Neural cell (in vitro differentiated cells): ENCODE measurements around the gene DEAF1.

Experiments used
- EP300 ChIP-seq: fragments of 450-650 bp; conservative IDR thresholded peaks from 2 replicates; pipeline ENCODE4 v1.6.1; 2014; ENCODE audit warnings: antibody characterized with exemption, mild to moderate bottlenecking, moderate library complexity; ENCODE audit not compliant: poor library complexity, severe bottlenecking
- EZH2 ChIP-seq: fragments of 200-600, 300-800 bp; shearing (Covaris generic), sonication (generic); IDR thresholded peaks from 2 replicates; pipeline ENCODE4 v1.6.1; 2014; ENCODE audit warnings: antibody characterized with exemption, low read length, borderline replicate concordance, mild to moderate bottlenecking; ENCODE audit not compliant: insufficient read depth, poor library complexity, severe bottlenecking
- POLR2AphosphoS5 ChIP-seq: IDR thresholded peaks from 2 replicates; pipeline ENCODE4 v1.6.1; 2012
- TAF1 ChIP-seq: IDR thresholded peaks from 2 replicates; pipeline ENCODE4 v1.6.1; 2012; ENCODE audit warnings: low read depth
- TF ChIP-seq, protein P1 (sequence below): fragments of 450-650 bp; IDR thresholded peaks from 2 replicates; pipeline ENCODE4 v1.5.1; 2014; ENCODE audit warnings: antibody characterized with exemption, mild to moderate bottlenecking, moderate library complexity; ENCODE audit not compliant: poor library complexity, severe bottlenecking

DNA sequence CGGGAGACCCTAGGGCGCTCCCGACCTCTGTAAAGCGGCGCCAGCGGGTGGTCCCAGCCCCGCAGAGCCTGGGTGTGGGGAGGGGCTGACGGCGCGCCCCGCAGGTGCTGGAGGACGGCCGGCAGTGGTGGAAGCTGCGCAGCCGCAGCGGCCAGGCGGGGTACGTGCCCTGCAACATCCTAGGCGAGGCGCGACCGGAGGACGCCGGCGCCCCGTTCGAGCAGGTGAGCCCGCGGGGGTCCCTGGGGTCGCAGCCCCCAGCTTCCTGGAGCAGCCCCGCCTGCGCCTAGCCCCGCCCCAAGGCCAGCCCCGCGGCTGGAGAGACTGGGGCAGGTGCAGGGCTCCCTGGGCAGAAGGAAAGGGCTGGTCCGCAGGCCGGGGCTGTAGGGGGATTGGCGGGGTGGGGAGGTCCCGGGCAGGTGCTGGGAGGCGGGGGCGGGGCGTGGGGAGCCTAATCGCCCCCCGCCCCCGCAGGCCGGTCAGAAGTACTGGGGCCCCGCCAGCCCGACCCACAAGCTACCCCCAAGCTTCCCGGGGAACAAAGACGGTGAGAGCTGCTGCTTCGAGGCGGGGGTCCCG, 30.7 kb upstream of the DEAF1 start:
- TF ChIP-seq EP300, result no peak
- TF ChIP-seq TAF1, result no peak
- TF ChIP-seq, protein P1, sequence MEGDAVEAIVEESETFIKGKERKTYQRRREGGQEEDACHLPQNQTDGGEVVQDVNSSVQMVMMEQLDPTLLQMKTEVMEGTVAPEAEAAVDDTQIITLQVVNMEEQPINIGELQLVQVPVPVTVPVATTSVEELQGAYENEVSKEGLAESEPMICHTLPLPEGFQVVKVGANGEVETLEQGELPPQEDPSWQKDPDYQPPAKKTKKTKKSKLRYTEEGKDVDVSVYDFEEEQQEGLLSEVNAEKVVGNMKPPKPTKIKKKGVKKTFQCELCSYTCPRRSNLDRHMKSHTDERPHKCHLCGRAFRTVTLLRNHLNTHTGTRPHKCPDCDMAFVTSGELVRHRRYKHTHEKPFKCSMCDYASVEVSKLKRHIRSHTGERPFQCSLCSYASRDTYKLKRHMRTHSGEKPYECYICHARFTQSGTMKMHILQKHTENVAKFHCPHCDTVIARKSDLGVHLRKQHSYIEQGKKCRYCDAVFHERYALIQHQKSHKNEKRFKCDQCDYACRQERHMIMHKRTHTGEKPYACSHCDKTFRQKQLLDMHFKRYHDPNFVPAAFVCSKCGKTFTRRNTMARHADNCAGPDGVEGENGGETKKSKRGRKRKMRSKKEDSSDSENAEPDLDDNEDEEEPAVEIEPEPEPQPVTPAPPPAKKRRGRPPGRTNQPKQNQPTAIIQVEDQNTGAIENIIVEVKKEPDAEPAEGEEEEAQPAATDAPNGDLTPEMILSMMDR, result no peak
- TF ChIP-seq POLR2AphosphoS5, result no peak
- no peak for TF ChIP-seq EZH2
